Glutamatergic neuron (in vitro differentiated cells): Measurements from ENCODE around the gene ZC4H2. TPM values are rescaled to one million over a fixed set of nuclear protein-coding genes. Genes with fewer than 3 reads are reported as not detected.
A peak's percentile ranks its signal among the peaks of the same experiment; 100 is the strongest.

Experiments
- DNase-seq: peaks from one replicate; pipeline ENCODE4 v3.0.0; 2022
- H3K27ac Mint-ChIP-seq: one replicate; pipeline ENCODE4 v1.8.0; 2020; ENCODE audit warnings: mild to moderate bottlenecking, mixed read lengths, inconsistent platforms; ENCODE audit not compliant: unreplicated experiment
- H3K27me3 Mint-ChIP-seq: one replicate; pipeline ENCODE4 v1.8.0; 2020; ENCODE audit warnings: mild to moderate bottlenecking, moderate library complexity, mixed read lengths, inconsistent platforms; ENCODE audit not compliant: unreplicated experiment
- H3K36me3 Mint-ChIP-seq: one replicate; pipeline ENCODE4 v1.8.0; 2020; ENCODE audit warnings: mild to moderate bottlenecking, mixed read lengths, inconsistent platforms; ENCODE audit not compliant: unreplicated experiment
- H3K4me1 Mint-ChIP-seq: one replicate; pipeline ENCODE4 v1.8.0; 2020; ENCODE audit warnings: mild to moderate bottlenecking, low read depth, mixed read lengths, inconsistent platforms; ENCODE audit not compliant: unreplicated experiment
- H3K4me3 Mint-ChIP-seq: one replicate; pipeline ENCODE4 v1.8.0; 2020; ENCODE audit warnings: mild to moderate bottlenecking, mixed read lengths, inconsistent platforms; ENCODE audit not compliant: unreplicated experiment
- H3K9me3 Mint-ChIP-seq: one replicate; pipeline ENCODE4 v1.8.0; 2020; ENCODE audit warnings: mild to moderate bottlenecking, moderate library complexity, mixed read lengths, inconsistent platforms; ENCODE audit not compliant: unreplicated experiment
- CTCF ChIP-seq: fragments of 200-600 bp; sonication (generic); IDR thresholded peaks from one replicate; pipeline ENCODE4 v1.5.0; 2021; ENCODE audit not compliant: partially characterized antibody, unreplicated experiment
- total RNA-seq: library from RNA; stranded (reverse); fragmentation: NEBNext Ultra II Directional; extraction: Animal tissue kit (Norgen Biotek cat#: 25700); gene quantifications from one replicate; pipeline ENCODE4 v1.2.1, GENCODE V29; 2021; ENCODE audit not compliant: unreplicated experiment

The ZC4H2 gene
- total RNA-seq, 1 donor from 2014 or later: 48.0 TPM

GRCh38 chrX:64996805-64997204, 20.6 kb upstream of the ZC4H2 start:
- H3K27me3 Mint-ChIP-seq: no peaks in the 10 kb centered on the region
- H3K9me3 Mint-ChIP-seq: no peaks in the 10 kb centered on the region
- no peaks in the 10 kb centered on the region for H3K36me3 Mint-ChIP-seq
- no peak for TF ChIP-seq CTCF
- no peak overlapping the region for H3K27ac Mint-ChIP-seq
- no peak for DNase-seq
- no peak overlapping the region for H3K4me3 Mint-ChIP-seq
- no peaks in the 10 kb centered on the region for H3K4me1 Mint-ChIP-seq

DNA sequence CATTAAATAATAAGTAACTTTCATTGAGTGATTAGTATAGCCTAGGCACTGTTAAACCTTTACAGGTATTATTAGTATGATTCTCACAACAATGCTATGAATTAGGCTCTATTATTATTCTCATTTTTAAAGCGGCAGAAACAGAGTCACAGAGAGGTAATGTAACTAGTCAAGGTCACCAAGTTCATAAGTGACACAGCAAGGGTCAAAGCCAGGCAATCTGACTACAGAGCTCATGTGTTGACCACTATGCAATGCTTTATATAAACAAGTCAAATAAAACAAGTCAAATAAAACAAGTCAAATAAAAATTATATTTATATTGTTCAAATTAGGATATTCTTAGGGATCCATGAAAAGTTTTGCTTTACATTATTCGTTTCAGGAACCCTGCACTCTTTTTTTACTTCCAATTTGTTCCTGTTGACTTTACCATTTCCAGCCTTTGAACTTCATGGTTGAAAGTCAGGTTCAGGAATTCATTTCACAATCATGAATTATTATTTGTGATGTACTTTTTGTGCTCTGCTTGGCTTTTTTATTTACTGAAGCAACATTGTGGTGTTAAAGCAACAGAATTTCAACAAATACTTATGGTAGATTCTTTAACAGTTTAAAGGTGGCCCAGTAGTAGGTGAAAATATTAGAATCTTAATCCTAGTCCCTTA, 18.0 kb upstream of the ZC4H2 start:
- no peak for TF ChIP-seq CTCF
- H3K4me3 Mint-ChIP-seq: no peak overlapping the region
- H3K27me3 Mint-ChIP-seq: no peaks in the 10 kb centered on the region
- no peak overlapping the region for H3K27ac Mint-ChIP-seq
- H3K9me3 Mint-ChIP-seq: no peaks in the 10 kb centered on the region
- no peak for DNase-seq
- H3K36me3 Mint-ChIP-seq: no peaks in the 10 kb centered on the region
- H3K4me1 Mint-ChIP-seq: no peaks in the 10 kb centered on the region

GRCh38 chrX:64977830-64978229, 1.6 kb upstream of the ZC4H2 start:
- Mint-ChIP-seq H3K4me3 (no peak overlapping the region), H3K27ac (no peak overlapping the region), H3K9me3 (peaks cover 8% of the 10 kb centered on the region), H3K4me1 (peaks cover 7% of the 10 kb centered on the region), H3K27me3 (peaks cover 2% of the 10 kb centered on the region), H3K36me3 (peaks cover 6% of the 10 kb centered on the region)
- no peak for DNase-seq
- no peak for TF ChIP-seq CTCF

- H3K27me3 Mint-ChIP-seq: peaks cover 2% of the 10 kb centered on the region
- H3K4me1 Mint-ChIP-seq: peaks cover under 1% of the 10 kb centered on the region
- peaks cover 8% of the 10 kb centered on the region for H3K9me3 Mint-ChIP-seq
- no peak for TF ChIP-seq CTCF
- H3K4me3 Mint-ChIP-seq: peak overlapping the region; percentile 94
- DNase-seq: no peak
- peaks cover 9% of the 10 kb centered on the region for H3K36me3 Mint-ChIP-seq
- no peak overlapping the region for H3K27ac Mint-ChIP-seq
Observed at GRCh38 chrX:64977051-64977450, 801 bp upstream of the ZC4H2 start.

- H3K9me3 Mint-ChIP-seq: peaks cover 8% of the 10 kb centered on the region
- no peak for DNase-seq
- peak overlapping the region; percentile 94 for H3K4me3 Mint-ChIP-seq
- no peak overlapping the region for H3K27ac Mint-ChIP-seq
- H3K36me3 Mint-ChIP-seq: peaks cover 13% of the 10 kb centered on the region
- no peaks in the 10 kb centered on the region for H3K4me1 Mint-ChIP-seq
- peaks cover 2% of the 10 kb centered on the region for H3K27me3 Mint-ChIP-seq
- no peak for TF ChIP-seq CTCF
Observed at GRCh38 chrX:64976673-64977040, 407 bp upstream of the ZC4H2 start.
